ENCODE data around the gene CELF2. TPM values are rescaled to one million over a fixed set of nuclear protein-coding genes. Genes with fewer than 3 reads are reported as not detected.
A peak's percentile ranks its signal among the peaks of the same experiment; 100 is the strongest.

Gene CELF2
- total RNA-seq, 2 experiments from 2014 or later, result 197 to 205 TPM

DNA sequence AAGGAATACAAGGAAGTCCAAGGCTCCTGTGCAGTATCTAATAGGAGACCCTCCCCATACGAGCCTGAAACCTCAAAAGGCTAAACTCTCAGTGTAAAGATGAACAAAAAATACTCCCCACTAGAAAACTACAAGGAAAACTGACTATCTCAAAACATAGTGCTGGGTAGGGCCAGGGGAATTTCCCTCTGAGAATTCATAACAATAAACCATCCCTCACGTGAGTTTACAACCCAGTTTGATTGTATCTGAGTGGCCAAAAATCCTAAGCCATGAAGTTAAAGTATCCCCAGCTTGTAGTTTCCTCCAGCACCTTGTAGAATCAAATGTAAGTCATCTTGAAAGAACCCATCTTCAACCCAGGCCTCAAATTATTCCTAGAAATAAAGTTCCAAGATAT lies 293.4 kb downstream of the CELF2 start:
- H3K4me1 ChIP-seq (ENCODE audit: insufficient read depth, low read length), result peaks cover 25% of the 10 kb centered on the region
- peaks cover 99% of the 10 kb centered on the region for H3K36me3 ChIP-seq (ENCODE audit: insufficient read depth, low read length)
- H3K27ac ChIP-seq (ENCODE audit: low read depth in 1 of 2, low read length in 2 of 2), result no peak overlapping the region
- Mint-ChIP-seq H3K9me3 (peaks cover 8% of the 10 kb centered on the region), H3K4me3 (no peak overlapping the region), H3K27me3 (no peaks in the 10 kb centered on the region), H3K4me1 (ENCODE audit: low read depth) (peaks cover 64% of the 10 kb centered on the region), H3K36me3 (ENCODE audit: low read depth) (peaks cover 100% of the 10 kb centered on the region), H3K27ac (peak overlapping the region; percentile 75)
- POLR2A ChIA-PET, result interaction anchor here (1.5 kb wide), 1 partner anchor 11 kb away, joined by 3 read pairs; no protein-coding TSS in a partner anchor
- H3K27me3 ChIP-seq (ENCODE audit: control insufficient read depth in 1 of 2, insufficient read depth in 2 of 2, low read length in 2 of 2), result no peaks in the 10 kb centered on the region
- intact Hi-C loops (cut with DNase I, micrococcal nuclease), result no loop called here
- CTCF ChIA-PET, result interaction anchor here (0.6 kb wide), 1 partner anchor 516 kb away, joined by 3 read pairs; no protein-coding TSS in a partner anchor
- ATAC-seq (ENCODE audit: poor library complexity) (no peak), DNase-seq (no peak)
- TF ChIP-seq, protein P1, sequence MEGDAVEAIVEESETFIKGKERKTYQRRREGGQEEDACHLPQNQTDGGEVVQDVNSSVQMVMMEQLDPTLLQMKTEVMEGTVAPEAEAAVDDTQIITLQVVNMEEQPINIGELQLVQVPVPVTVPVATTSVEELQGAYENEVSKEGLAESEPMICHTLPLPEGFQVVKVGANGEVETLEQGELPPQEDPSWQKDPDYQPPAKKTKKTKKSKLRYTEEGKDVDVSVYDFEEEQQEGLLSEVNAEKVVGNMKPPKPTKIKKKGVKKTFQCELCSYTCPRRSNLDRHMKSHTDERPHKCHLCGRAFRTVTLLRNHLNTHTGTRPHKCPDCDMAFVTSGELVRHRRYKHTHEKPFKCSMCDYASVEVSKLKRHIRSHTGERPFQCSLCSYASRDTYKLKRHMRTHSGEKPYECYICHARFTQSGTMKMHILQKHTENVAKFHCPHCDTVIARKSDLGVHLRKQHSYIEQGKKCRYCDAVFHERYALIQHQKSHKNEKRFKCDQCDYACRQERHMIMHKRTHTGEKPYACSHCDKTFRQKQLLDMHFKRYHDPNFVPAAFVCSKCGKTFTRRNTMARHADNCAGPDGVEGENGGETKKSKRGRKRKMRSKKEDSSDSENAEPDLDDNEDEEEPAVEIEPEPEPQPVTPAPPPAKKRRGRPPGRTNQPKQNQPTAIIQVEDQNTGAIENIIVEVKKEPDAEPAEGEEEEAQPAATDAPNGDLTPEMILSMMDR (IDR thresholded peaks at IDR 0.05), result no peak
- H3K9me3 ChIP-seq (ENCODE audit: control insufficient read depth in 1 of 2, insufficient read depth in 1 of 2, low read length in 2 of 2), result peaks cover 15% of the 10 kb centered on the region in 2 experiments
- no peak overlapping the region for H3K4me3 ChIP-seq (ENCODE audit: low read length)

GRCh38 chr10:11313463-11313862 lies 295.8 kb downstream of the CELF2 start:
- H3K4me3 Mint-ChIP-seq, result no peak overlapping the region
- no peaks in the 10 kb centered on the region for H3K27me3 ChIP-seq (ENCODE audit: control insufficient read depth in 1 of 2, insufficient read depth in 2 of 2, low read length in 2 of 2)
- TF ChIP-seq, protein P1 (IDR thresholded peaks at IDR 0.05), result no peak
- H3K36me3 ChIP-seq (ENCODE audit: insufficient read depth, low read length), result peaks cover 99% of the 10 kb centered on the region
- H3K4me3 ChIP-seq (ENCODE audit: low read length), result no peak overlapping the region
- no peak overlapping the region for H3K27ac ChIP-seq (ENCODE audit: low read depth in 1 of 2, low read length in 2 of 2)
- H3K9me3 Mint-ChIP-seq, result no peaks in the 10 kb centered on the region
- intact Hi-C loops (cut with DNase I, micrococcal nuclease), result no loop called here
- H3K36me3 Mint-ChIP-seq (ENCODE audit: low read depth), result peaks cover 100% of the 10 kb centered on the region
- H3K4me1 ChIP-seq (ENCODE audit: insufficient read depth, low read length), result peaks cover 30% of the 10 kb centered on the region
- ChIA-PET CTCF (no interaction called here), POLR2A (no interaction called here)
- peak overlapping the region; percentile 75 for H3K27ac Mint-ChIP-seq
- no peak for DNase-seq
- peaks cover 80% of the 10 kb centered on the region for H3K4me1 Mint-ChIP-seq (ENCODE audit: low read depth)
- ATAC-seq (ENCODE audit: poor library complexity), result no peak
- H3K9me3 ChIP-seq (ENCODE audit: control insufficient read depth in 1 of 2, insufficient read depth in 1 of 2, low read length in 2 of 2), result no peaks in the 10 kb centered on the region
- H3K27me3 Mint-ChIP-seq, result no peaks in the 10 kb centered on the region

- Mint-ChIP-seq H3K9me3 (no peaks in the 10 kb centered on the region), H3K36me3 (ENCODE audit: low read depth) (peaks cover 100% of the 10 kb centered on the region), H3K27me3 (no peaks in the 10 kb centered on the region), H3K4me1 (ENCODE audit: low read depth) (peaks cover 85% of the 10 kb centered on the region), H3K27ac (peak overlapping the region; percentile 70), H3K4me3 (no peak overlapping the region)
- peaks cover 46% of the 10 kb centered on the region for H3K4me1 ChIP-seq (ENCODE audit: insufficient read depth, low read length)
- no peak overlapping the region for H3K27ac ChIP-seq (ENCODE audit: low read depth in 1 of 2, low read length in 2 of 2)
- TF ChIP-seq, protein P1 (IDR thresholded peaks at IDR 0.05), result no peak
- ChIA-PET POLR2A (interaction anchor here (1.6 kb wide), 1 partner anchor 19 kb away, joined by 5 read pairs; no protein-coding TSS in a partner anchor), CTCF (interaction anchor here (0.5 kb wide), 1 partner anchor 267 kb away, joined by 5 read pairs; no protein-coding TSS in a partner anchor)
- H3K4me3 ChIP-seq (ENCODE audit: low read length), result no peak overlapping the region
- DNase-seq (no peak), ATAC-seq (ENCODE audit: poor library complexity) (no peak)
- intact Hi-C loops (cut with DNase I, micrococcal nuclease), result no loop called here
- H3K9me3 ChIP-seq (ENCODE audit: control insufficient read depth in 1 of 2, insufficient read depth in 1 of 2, low read length in 2 of 2), result no peaks in the 10 kb centered on the region
- H3K27me3 ChIP-seq (ENCODE audit: control insufficient read depth in 1 of 2, insufficient read depth in 2 of 2, low read length in 2 of 2), result no peaks in the 10 kb centered on the region
- H3K36me3 ChIP-seq (ENCODE audit: insufficient read depth, low read length), result peaks cover 100% of the 10 kb centered on the region
These were observed 300.4 kb downstream of the CELF2 start for GRCh38 chr10:11317936-11318670.
